HepG2 (cell line): Measurements from ENCODE around the gene USP36. TPM values are rescaled to one million over a fixed set of nuclear protein-coding genes. Genes with fewer than 3 reads are reported as not detected.
A peak's percentile ranks its signal among the peaks of the same experiment; 100 is the strongest.

ENCODE experiments used
- ATAC-seq: fragments of 200-7000 bp; cut with Tn5 transposase; 3 replicates; pipeline ENCODE4 v1.9.1; 2020; ENCODE audit warnings: mild to moderate bottlenecking, moderate library complexity
- BruUV-seq: library from RNA; stranded (reverse); fragments of 400-500 nt; replicated peaks from 2 replicates; lab custom pipeline; 2021; lab: Mats Ljungman, UMichigan
- CTCF ChIA-PET: fragments of 300-600 bp; formaldehyde crosslinking; extraction: SDS; loops from one replicate; lab custom pipeline; 2021; ENCODE audit warnings: low total read pairs, inconsistent platforms, low intra/inter-chr PET ratio; lab: Yijun Ruan, JAX
- POLR2A ChIA-PET: fragments of 350-600 bp; sonication (Branson Sonifier 250); formaldehyde crosslinking; loops from one replicate; lab custom pipeline; 2020; ENCODE audit warnings: antibody characterized with exemption, inconsistent platforms; lab: Yijun Ruan, JAX
- DNase-seq: peaks from one replicate; pipeline ENCODE4 v3.0.0-alpha.2; 2015; ENCODE audit warnings: low spot score
- FAIRE-seq: peaks from 3 replicates; lab custom pipeline; 2011; peaks lifted over from hg19 to GRCh38; lab: Jason Lieb, UNC
- H2AFZ ChIP-seq: one replicate; pipeline ENCODE4 v1.6.1; 2011; ENCODE audit warnings: low read length, inconsistent platforms
- H3K27ac ChIP-seq: fragments of 300-600 bp; 3 replicates; pipeline ENCODE4 v1.8.0; 2011; ENCODE audit warnings: mixed run types, mild to moderate bottlenecking, mixed read lengths, low read length, inconsistent platforms; ENCODE audit not compliant: insufficient read depth; ENCODE audit errors: extremely low read length
- H3K27me3 ChIP-seq, 2 experiments: fragments of 200-600 bp in 1 of 2; 2 replicates in 1 of 2; 3 replicates in 1 of 2; pipeline versions ENCODE4 v1.6.0 to v1.8.0; 2011; ENCODE audit warnings: low read length in 2 of 2, mild to moderate bottlenecking in 2 of 2, moderate library complexity in 2 of 2, inconsistent platforms in 1 of 2; ENCODE audit not compliant: insufficient read depth in 2 of 2, control insufficient read depth in 1 of 2
- H3K36me3 ChIP-seq, 2 experiments: fragments of 200-600 bp in 1 of 2; replicated peaks in 1 of 2; 2 replicates in 1 of 2; 3 replicates in 1 of 2; pipeline versions ENCODE4 v1.5.1 to v1.8.0; 2011; ENCODE audit warnings: low read length in 2 of 2, inconsistent platforms in 1 of 2; ENCODE audit not compliant: insufficient read depth in 2 of 2, control insufficient read depth in 1 of 2
- H3K4me1 ChIP-seq: 2 replicates; pipeline ENCODE4 v1.5.1; 2012; ENCODE audit warnings: low read length, inconsistent platforms; ENCODE audit not compliant: insufficient read depth
- H3K4me2 ChIP-seq: 2 replicates; pipeline ENCODE4 v1.6.0; 2011; ENCODE audit warnings: low read depth, low read length, inconsistent platforms
- H3K4me3 ChIP-seq, 3 experiments: fragments of 200-600 bp in 1 of 3; sonication (generic), shearing (Covaris generic) in 1 of 3; replicated peaks in 1 of 3; 2 replicates each; pipeline ENCODE4 v1.5.1; 2011 to 2016; ENCODE audit warnings: low read length in 3 of 3, inconsistent platforms in 2 of 3, low read depth in 2 of 3, mild to moderate bottlenecking in 2 of 3, control low read depth in 1 of 3, mixed read lengths in 1 of 3; ENCODE audit not compliant: insufficient read depth in 1 of 3
- H3K79me2 ChIP-seq: one replicate; pipeline ENCODE4 v1.6.1; 2011; ENCODE audit warnings: low read length, inconsistent platforms; ENCODE audit not compliant: insufficient read depth
- H3K9ac ChIP-seq: 2 replicates; pipeline ENCODE4 v1.6.0; 2011; ENCODE audit warnings: mild to moderate bottlenecking, low read depth, low read length, inconsistent platforms; ENCODE audit not compliant: insufficient read depth
- H3K9me3 ChIP-seq: 2 replicates; pipeline ENCODE4 v1.5.1; 2012; ENCODE audit warnings: mild to moderate bottlenecking, low read length
- H4K20me1 ChIP-seq: 2 replicates; pipeline ENCODE4 v1.6.0; 2011; ENCODE audit warnings: inconsistent platforms, mild to moderate bottlenecking, low read length, moderate library complexity; ENCODE audit not compliant: insufficient read depth
- ATF2 ChIP-seq: sonication (generic); formaldehyde crosslinking; IDR thresholded peaks from 2 replicates; pipeline ENCODE4 v1.4.0; 2020; ENCODE audit warnings: missing genetic modification reagents
- CREB3 ChIP-seq: sonication (generic); formaldehyde crosslinking; IDR thresholded peaks from 2 replicates; pipeline ENCODE4 v1.5.0; 2020; ENCODE audit warnings: missing genetic modification reagents
- FOXP4 ChIP-seq: sonication (generic); formaldehyde crosslinking; IDR thresholded peaks from 2 replicates; pipeline ENCODE4 v1.4.0; 2020; ENCODE audit warnings: missing genetic modification reagents
- GTF2F1 ChIP-seq: fragments of 150-350 bp; IDR thresholded peaks from 2 replicates; pipeline ENCODE4 v1.6.1; 2014; ENCODE audit warnings: low read length
- HDAC1 ChIP-seq: sonication (generic); formaldehyde crosslinking; IDR thresholded peaks from 2 replicates; pipeline ENCODE4 v1.5.1; 2020; ENCODE audit warnings: mild to moderate bottlenecking, missing genetic modification reagents
- NR2F1 ChIP-seq, 2 experiments: fragments of 450-650 bp in 1 of 2; formaldehyde crosslinking in 1 of 2; IDR thresholded peaks; 2 replicates each; pipeline versions ENCODE4 v1.5.0 to v1.6.1; 2016 to 2020; ENCODE audit warnings: mild to moderate bottlenecking in 1 of 2, missing compliant biosample characterization in 1 of 2, missing genetic modification reagents in 1 of 2, moderate library complexity in 1 of 2
- SATB2 ChIP-seq: sonication (generic); formaldehyde crosslinking; IDR thresholded peaks from 2 replicates; pipeline ENCODE4 v1.5.0; 2020; ENCODE audit warnings: missing genetic modification reagents
- ZBTB25 ChIP-seq: IDR thresholded peaks from 2 replicates; pipeline ENCODE4 v1.6.1; 2018; ENCODE audit warnings: missing genetic modification reagents
- ZNF263 ChIP-seq: sonication (generic); formaldehyde crosslinking; IDR thresholded peaks from 2 replicates; pipeline ENCODE4 v1.4.0; 2020; ENCODE audit warnings: missing genetic modification reagents
- ZNF451 ChIP-seq: sonication (generic); formaldehyde crosslinking; IDR thresholded peaks from 2 replicates; pipeline ENCODE4 v1.5.0; 2020; ENCODE audit warnings: mild to moderate bottlenecking, missing genetic modification reagents
- ZNF547 ChIP-seq: sonication (generic); formaldehyde crosslinking; IDR thresholded peaks from 2 replicates; pipeline ENCODE4 v1.5.1; 2020; ENCODE audit warnings: mild to moderate bottlenecking, missing genetic modification reagents
- ZNF556 ChIP-seq: sonication (generic); formaldehyde crosslinking; IDR thresholded peaks from 2 replicates; pipeline ENCODE4 v1.4.0; 2020; ENCODE audit warnings: mild to moderate bottlenecking, missing genetic modification reagents, borderline replicate concordance
- ZNF605 ChIP-seq: sonication (generic); formaldehyde crosslinking; IDR thresholded peaks from 2 replicates; pipeline ENCODE4 v1.8.0; 2022; ENCODE audit warnings: mild to moderate bottlenecking, missing genetic modification reagents
- ZSCAN30 ChIP-seq: sonication (generic); formaldehyde crosslinking; IDR thresholded peaks from 2 replicates; pipeline ENCODE4 v1.5.0; 2020; ENCODE audit warnings: mild to moderate bottlenecking, missing genetic modification reagents
- WGBS: methylation state at CpG from one replicate; pipeline ENCODE4 v1.1.6; 2017; ENCODE audit warnings: low lambda C conversion rate; 5-methylcytosine and 5-hydroxymethylcytosine counted together
- in situ Hi-C: cut with HindIII; loops from 2 replicates; pipeline ENCODE4 v1.10.0; 2017; ENCODE audit warnings: low pct_unique_long_range_greater_than_20kb; ENCODE audit not compliant: extremely low pct_ligation_motif_present
- intact Hi-C: fragments of 100-400 bp; cut with micrococcal nuclease; formaldehyde crosslinking; loops from one replicate; pipeline ENCODE4 v1.10.0; 2022; ENCODE audit not compliant: unreplicated experiment
- polyA plus RNA-seq, 8 experiments: library from polyadenylated mRNA; depleted of rRNA in 3 of 8; stranded (reverse) in 7 of 8; unstranded in 1 of 8; fragments of >200 nt; fragmentation: Illumina TruSeq in 4 of 8; extraction: Trizol in 4 of 8; gene quantifications; 2 replicates each; pipeline versions ENCODE4 v1.2.1 to v1.2.3, GENCODE V29; 2011 to 2016; ENCODE audit warnings: low read depth in 4 of 8, missing spikeins in 1 of 8, mixed read lengths in 1 of 8; ENCODE audit not compliant: insufficient read depth in 1 of 8
- total RNA-seq, 5 experiments: library from RNA; depleted of rRNA; stranded (reverse); fragments of >200 nt; fragmentation: Illumina TruSeq; extraction: Trizol; gene quantifications; 2 replicates each; pipeline ENCODE4 v1.2.3, GENCODE V29; 2016; ENCODE audit warnings: low read depth in 1 of 5
- TF ChIP-seq, protein P1 (sequence below): sonication (generic); formaldehyde crosslinking; conservative IDR thresholded peaks from 2 replicates; pipeline ENCODE4 v1.8.0; 2022; ENCODE audit warnings: missing genetic modification reagents

USP36 gene
- total and polyA plus RNA-seq, 2 of the 13 experiments (the other 11 are each of a cell fraction or from before 2014, with no cell fraction given): 29.6 to 45.9 TPM

DNA sequence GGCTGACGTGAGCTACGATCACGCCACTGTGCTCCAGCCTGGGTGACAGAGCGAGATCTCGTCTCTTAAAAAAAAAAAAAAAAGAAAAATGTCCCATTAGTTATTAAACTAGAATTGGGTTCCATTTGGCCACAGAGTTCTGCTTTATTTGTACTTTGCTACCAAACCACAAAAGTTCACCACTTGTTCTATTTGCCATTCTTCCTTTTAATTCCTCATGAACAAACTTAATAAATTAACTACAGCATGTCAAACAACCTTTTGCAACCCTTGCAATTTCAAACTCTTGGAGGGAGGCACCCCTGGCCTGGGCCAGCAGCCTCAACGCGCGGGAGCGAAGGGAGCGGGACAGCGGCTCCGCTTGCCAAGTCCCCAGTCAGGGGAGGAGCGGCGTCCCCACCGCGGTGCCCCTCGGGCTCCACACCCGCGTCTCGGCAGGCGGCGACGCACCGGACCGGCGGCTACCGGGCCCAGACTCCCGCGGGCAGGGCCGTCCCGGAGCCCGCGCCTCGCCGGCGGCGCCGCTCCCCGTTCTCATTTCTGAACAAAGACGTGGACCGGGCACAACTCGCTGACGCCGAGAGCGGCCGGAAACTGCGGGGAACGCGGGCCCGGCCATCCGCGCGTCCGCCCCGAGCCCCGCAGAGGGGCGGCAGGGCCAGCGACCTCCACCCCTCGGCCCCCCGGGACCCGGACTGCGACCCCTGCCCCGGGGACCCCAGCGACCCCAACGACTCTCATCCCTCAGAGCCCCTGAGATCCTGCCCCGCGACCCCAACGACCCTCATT lies 59.3 kb downstream of the USP36 start:
- ATAC-seq (peak; percentile 29), DNase-seq (no peak), FAIRE-seq (no peak)
- Histone ChIP-seq H3K36me3 (no peaks in the 10 kb centered on the region), H3K79me2 (peaks cover 41% of the 10 kb centered on the region), H3K4me2 (peak overlapping the region; percentile 81), H3K27me3 (no peaks in the 10 kb centered on the region; a peak in 1 of 5 replicates), H2AFZ (no peak overlapping the region), H4K20me1 (peaks cover 16% of the 10 kb centered on the region), H3K27ac (peak overlapping the region; percentile 67), H3K9ac (peak overlapping the region; percentile 95), H3K4me3 (peak overlapping the region; percentile 70 to 98 (median 93)), H3K9me3 (no peaks in the 10 kb centered on the region), H3K4me1 (peaks cover 63% of the 10 kb centered on the region)
- ChIA-PET CTCF (no interaction called here), POLR2A (interaction anchor here (1.0 kb wide), 1 partner anchor 60 kb away, joined by 3 read pairs; no protein-coding TSS in a partner anchor)
- intact Hi-C loops: loop anchor here (5.0 kb wide), 1 partner anchor 34 kb away; no protein-coding TSS in a partner anchor
- WGBS: 12% methylated on average over 29 of the region's 68 CpGs
- TSS peak; percentile 37 for BruUV-seq
- in situ Hi-C loops: no loop called here
- TF ChIP-seq ATF2 (CRISPR knock-in tag): peak; percentile 32; the same call in 1 of the 2 replicates
- no peak for TF ChIP-seq ZNF605
- peak; percentile 57 for TF ChIP-seq HDAC1 (CRISPR knock-in tag)
- peak; percentile 36; the same call in 1 of the 2 replicates for TF ChIP-seq ZBTB25 (CRISPR knock-in tag)
- 0 out of 2 replicates have a peak, but pooled peaks have one; percentile 18 for TF ChIP-seq ZNF547 (CRISPR knock-in tag)
- peak; percentile 17; the same call in 1 of the 2 replicates for TF ChIP-seq ZNF263
- TF ChIP-seq FOXP4: no peak
- 0 out of 2 replicates have a peak, but pooled peaks have one; percentile 25 for TF ChIP-seq ZNF451 (CRISPR knock-in tag)
- TF ChIP-seq NR2F1 (CRISPR knock-in tag; IDR thresholded peaks at IDR 0.05): 0 out of 4 replicates have a peak, but pooled peaks of 1 of the 2 experiments have one; percentile 16
- no peak for TF ChIP-seq GTF2F1
- TF ChIP-seq CREB3: peak; percentile 74; the same call in 1 of the 2 replicates
- TF ChIP-seq, protein P1, sequence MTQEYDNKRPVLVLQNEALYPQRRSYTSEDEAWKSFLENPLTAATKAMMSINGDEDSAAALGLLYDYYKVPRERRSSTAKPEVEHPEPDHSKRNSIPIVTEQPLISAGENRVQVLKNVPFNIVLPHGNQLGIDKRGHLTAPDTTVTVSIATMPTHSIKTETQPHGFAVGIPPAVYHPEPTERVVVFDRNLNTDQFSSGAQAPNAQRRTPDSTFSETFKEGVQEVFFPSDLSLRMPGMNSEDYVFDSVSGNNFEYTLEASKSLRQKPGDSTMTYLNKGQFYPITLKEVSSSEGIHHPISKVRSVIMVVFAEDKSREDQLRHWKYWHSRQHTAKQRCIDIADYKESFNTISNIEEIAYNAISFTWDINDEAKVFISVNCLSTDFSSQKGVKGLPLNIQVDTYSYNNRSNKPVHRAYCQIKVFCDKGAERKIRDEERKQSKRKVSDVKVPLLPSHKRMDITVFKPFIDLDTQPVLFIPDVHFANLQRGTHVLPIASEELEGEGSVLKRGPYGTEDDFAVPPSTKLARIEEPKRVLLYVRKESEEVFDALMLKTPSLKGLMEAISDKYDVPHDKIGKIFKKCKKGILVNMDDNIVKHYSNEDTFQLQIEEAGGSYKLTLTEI (CRISPR knock-in tag): no peak
- no peak for TF ChIP-seq ZSCAN30
- TF ChIP-seq SATB2: no peak
- peak; percentile 56; the same call in 1 of the 2 replicates for TF ChIP-seq ZNF556 (CRISPR knock-in tag)
